Astrocyte of the spinal cord (primary cell): ENCODE data around the gene NSL1.

ENCODE experiments used
- DNase-seq: peaks from one replicate; pipeline ENCODE4 v3.0.0; 2011; ENCODE audit warnings: low read depth, low spot score
- H3K4me3 ChIP-seq: 2 replicates; pipeline ENCODE4 v1.5.1; 2011; ENCODE audit warnings: low read depth, mild to moderate bottlenecking, low read length, moderate library complexity
- CTCF ChIP-seq: IDR thresholded peaks from 2 replicates; pipeline ENCODE4 v1.5.1; 2012; ENCODE audit warnings: low read depth, mild to moderate bottlenecking, low read length, inconsistent platforms
- in situ Hi-C: cut with HindIII; loops from 2 replicates; pipeline ENCODE4 v1.10.0; 2017; ENCODE audit warnings: low sequenced_read_pairs

NSL1 gene

GRCh38 chr1:212814537-212815334 is 23.2 kb upstream of the NSL1 start:
- H3K4me3 ChIP-seq: no peak overlapping the region
- TF ChIP-seq CTCF: peak; percentile 32
- in situ Hi-C loops: no loop called here
- no peak for DNase-seq

GRCh38 chr1:212805767-212806166 is 14.2 kb upstream of the NSL1 start:
- DNase-seq: no peak
- TF ChIP-seq CTCF: no peak
- in situ Hi-C loops: no loop called here
- H3K4me3 ChIP-seq: no peak overlapping the region

- H3K4me3 ChIP-seq: no peak overlapping the region
- no peak for TF ChIP-seq CTCF
- DNase-seq: no peak
- in situ Hi-C loops: no loop called here
These were observed 6.1 kb upstream of the NSL1 start for GRCh38 chr1:212797681-212798080.

GRCh38 chr1:212794561-212795014 is 3.0 kb upstream of the NSL1 start:
- TF ChIP-seq CTCF: no peak
- DNase-seq: no peak
- no peak overlapping the region for H3K4me3 ChIP-seq
- in situ Hi-C loops: no loop called here

- DNase-seq: no peak
- in situ Hi-C loops: no loop called here
- H3K4me3 ChIP-seq: peak overlapping the region; percentile 98
- no peak for TF ChIP-seq CTCF
These were observed 875 bp upstream of the NSL1 start for GRCh38 chr1:212792396-212792908.

- peak overlapping the region; percentile 98 for H3K4me3 ChIP-seq
- in situ Hi-C loops: no loop called here
- DNase-seq: no peak
- TF ChIP-seq CTCF: no peak
These were observed 309 bp downstream of the NSL1 start for GRCh38 chr1:212791261-212791675.
